RWPE2 (cell line): Measurements from ENCODE around the gene RRP12.

ENCODE experiments used
- ATAC-seq: fragments of 200-7000 bp; cut with Tn5 transposase; 3 replicates; pipeline ENCODE4 v1.9.1; 2021; ENCODE audit warnings: low read depth
- DNase-seq: peaks from one replicate; pipeline ENCODE4 v3.0.0-alpha.2; 2020; ENCODE audit warnings: low spot score
- H3K27ac ChIP-seq: fragments of 450-650 bp; 2 replicates; pipeline ENCODE4 v1.5.1; 2017; ENCODE audit warnings: mild to moderate bottlenecking; ENCODE audit not compliant: poor library complexity, severe bottlenecking
- H3K27me3 ChIP-seq: fragments of 250-450 bp; sonication (Bioruptor Pico); 2 replicates; pipeline ENCODE4 v1.5.1; 2021; ENCODE audit warnings: mild to moderate bottlenecking, moderate library complexity; ENCODE audit not compliant: insufficient read depth, poor library complexity, severe bottlenecking
- H3K36me3 ChIP-seq: fragments of 250-450 bp; sonication (Bioruptor Pico); 2 replicates; pipeline ENCODE4 v1.5.1; 2020; ENCODE audit warnings: low read depth, mild to moderate bottlenecking, moderate library complexity
- H3K4me1 ChIP-seq: fragments of 250-450 bp; sonication (Bioruptor Pico); 2 replicates; pipeline ENCODE4 v1.5.1; 2021; ENCODE audit warnings: mild to moderate bottlenecking, moderate library complexity; ENCODE audit not compliant: insufficient read depth, poor library complexity, severe bottlenecking
- H3K4me3 ChIP-seq: fragments of 250-450 bp; sonication (Bioruptor Pico); 2 replicates; pipeline ENCODE4 v1.5.1; 2021; ENCODE audit warnings: mild to moderate bottlenecking, moderate library complexity; ENCODE audit not compliant: severe bottlenecking
- H3K9me3 ChIP-seq: fragments of 250-450 bp; sonication (Bioruptor Pico); 2 replicates; pipeline ENCODE4 v1.5.1; 2021; ENCODE audit warnings: mild to moderate bottlenecking, moderate library complexity; ENCODE audit not compliant: severe bottlenecking
- CTCF ChIP-seq: fragments of 450-650 bp; IDR thresholded peaks from one replicate; pipeline ENCODE4 v1.5.1; 2017; ENCODE audit warnings: mild to moderate bottlenecking, moderate library complexity; ENCODE audit not compliant: poor library complexity, severe bottlenecking

RRP12 gene

GRCh38 chr10:97331153-97331703, 69.9 kb downstream of the RRP12 start:
- Histone ChIP-seq H3K36me3 (no peaks in the 10 kb centered on the region), H3K9me3 (no peaks in the 10 kb centered on the region), H3K27me3 (no peaks in the 10 kb centered on the region), H3K27ac (no peak overlapping the region), H3K4me1 (peaks cover 3% of the 10 kb centered on the region), H3K4me3 (no peak overlapping the region)
- ATAC-seq (no peak), DNase-seq (no peak)
- no peak for TF ChIP-seq CTCF

- H3K4me1 ChIP-seq = no peaks in the 10 kb centered on the region
- no peaks in the 10 kb centered on the region for H3K9me3 ChIP-seq
- DNase-seq (no peak), ATAC-seq (no peak)
- no peaks in the 10 kb centered on the region for H3K36me3 ChIP-seq
- no peaks in the 10 kb centered on the region for H3K27me3 ChIP-seq
- H3K27ac ChIP-seq = no peak overlapping the region
- no peak for TF ChIP-seq CTCF
- no peak overlapping the region for H3K4me3 ChIP-seq
Measured at GRCh38 chr10:97329766-97330165, 71.4 kb downstream of the RRP12 start.

GRCh38 chr10:97328646-97329453, 72.3 kb downstream of the RRP12 start:
- DNase-seq = no peak
- no peaks in the 10 kb centered on the region for H3K4me1 ChIP-seq
- no peak for TF ChIP-seq CTCF
- no peaks in the 10 kb centered on the region for H3K27me3 ChIP-seq
- ATAC-seq = no peak
- no peaks in the 10 kb centered on the region for H3K36me3 ChIP-seq
- no peaks in the 10 kb centered on the region for H3K9me3 ChIP-seq
- H3K27ac ChIP-seq = no peak overlapping the region
- no peak overlapping the region for H3K4me3 ChIP-seq

GRCh38 chr10:97327348-97328294, 73.5 kb downstream of the RRP12 start:
- Histone ChIP-seq H3K27ac (no peak overlapping the region), H3K36me3 (no peaks in the 10 kb centered on the region), H3K9me3 (no peaks in the 10 kb centered on the region), H3K27me3 (no peaks in the 10 kb centered on the region), H3K4me3 (no peak overlapping the region), H3K4me1 (no peaks in the 10 kb centered on the region)
- TF ChIP-seq CTCF = no peak
- DNase-seq (no peak), ATAC-seq (no peak; the same call in 2 of the 3 replicates)
